ENCODE measurements around the gene TMEM114. TPM values are rescaled to one million over a fixed set of nuclear protein-coding genes. Genes with fewer than 3 reads are reported as not detected.

TMEM114 gene
- total RNA-seq, 1 experiment from 2014 or later, result not detected

DNA sequence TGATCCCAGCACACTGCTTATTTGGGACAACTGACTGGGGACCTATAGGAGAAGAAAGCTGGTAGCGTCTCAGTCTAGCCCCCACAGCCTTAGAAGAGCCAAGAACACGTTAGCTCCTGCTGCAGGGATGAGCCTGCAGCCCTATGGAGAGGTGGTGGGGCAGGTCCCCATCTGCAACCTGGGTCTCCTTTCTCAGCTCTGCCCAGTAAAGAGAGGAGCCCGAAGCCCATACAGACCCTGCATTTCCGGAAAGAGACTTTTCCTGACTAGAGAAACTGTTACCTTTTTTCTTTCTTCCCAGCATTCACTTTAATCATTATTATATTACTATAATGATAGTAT lies 32.0 kb upstream of the TMEM114 start:
- no TSS peak for BruUV-seq (replicated peaks)
- ChIA-PET CTCF (no interaction called here), POLR2A (no interaction called here)
- H3K36me3 Mint-ChIP-seq (ENCODE audit: insufficient read depth, unreplicated experiment), result peaks cover 16% of the 10 kb centered on the region
- intact Hi-C loops (cut with micrococcal nuclease; ENCODE audit: unreplicated experiment), result no loop called here
- H3K4me1 ChIP-seq, result no peaks in the 10 kb centered on the region
- no peaks in the 10 kb centered on the region for H3K9me3 Mint-ChIP-seq (ENCODE audit: unreplicated experiment)
- no peak for DNase-seq
- H3K36me3 ChIP-seq (ENCODE audit: control insufficient read depth, insufficient read depth, low read length), result no peaks in the 10 kb centered on the region; the same call in 1 of the 2 replicates
- no peaks in the 10 kb centered on the region for H3K4me1 Mint-ChIP-seq (ENCODE audit: low read depth, unreplicated experiment)
- H3K9me3 ChIP-seq, result no peaks in the 10 kb centered on the region
- H3K27ac Mint-ChIP-seq (ENCODE audit: unreplicated experiment), result peak overlapping the region; percentile 86
- no peaks in the 10 kb centered on the region for H3K27me3 Mint-ChIP-seq (ENCODE audit: insufficient read depth, unreplicated experiment)
- H3K4me3 ChIP-seq (ENCODE audit: low read depth, low read length), result peak overlapping the region; percentile 76
- H3K4me3 Mint-ChIP-seq (ENCODE audit: unreplicated experiment), result peak overlapping the region; percentile 90
- no peaks in the 10 kb centered on the region for H3K27me3 ChIP-seq (replicated peaks; ENCODE audit: control insufficient read depth, insufficient read depth, low read length)
- TF ChIP-seq, protein P1, sequence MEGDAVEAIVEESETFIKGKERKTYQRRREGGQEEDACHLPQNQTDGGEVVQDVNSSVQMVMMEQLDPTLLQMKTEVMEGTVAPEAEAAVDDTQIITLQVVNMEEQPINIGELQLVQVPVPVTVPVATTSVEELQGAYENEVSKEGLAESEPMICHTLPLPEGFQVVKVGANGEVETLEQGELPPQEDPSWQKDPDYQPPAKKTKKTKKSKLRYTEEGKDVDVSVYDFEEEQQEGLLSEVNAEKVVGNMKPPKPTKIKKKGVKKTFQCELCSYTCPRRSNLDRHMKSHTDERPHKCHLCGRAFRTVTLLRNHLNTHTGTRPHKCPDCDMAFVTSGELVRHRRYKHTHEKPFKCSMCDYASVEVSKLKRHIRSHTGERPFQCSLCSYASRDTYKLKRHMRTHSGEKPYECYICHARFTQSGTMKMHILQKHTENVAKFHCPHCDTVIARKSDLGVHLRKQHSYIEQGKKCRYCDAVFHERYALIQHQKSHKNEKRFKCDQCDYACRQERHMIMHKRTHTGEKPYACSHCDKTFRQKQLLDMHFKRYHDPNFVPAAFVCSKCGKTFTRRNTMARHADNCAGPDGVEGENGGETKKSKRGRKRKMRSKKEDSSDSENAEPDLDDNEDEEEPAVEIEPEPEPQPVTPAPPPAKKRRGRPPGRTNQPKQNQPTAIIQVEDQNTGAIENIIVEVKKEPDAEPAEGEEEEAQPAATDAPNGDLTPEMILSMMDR (IDR thresholded peaks at IDR 0.05; ENCODE audit: insufficient read depth in 1 of 2, low read depth in 1 of 2, low read length in 1 of 2, severe bottlenecking in 1 of 2, unreplicated experiment in 1 of 2), result no peak

DNA sequence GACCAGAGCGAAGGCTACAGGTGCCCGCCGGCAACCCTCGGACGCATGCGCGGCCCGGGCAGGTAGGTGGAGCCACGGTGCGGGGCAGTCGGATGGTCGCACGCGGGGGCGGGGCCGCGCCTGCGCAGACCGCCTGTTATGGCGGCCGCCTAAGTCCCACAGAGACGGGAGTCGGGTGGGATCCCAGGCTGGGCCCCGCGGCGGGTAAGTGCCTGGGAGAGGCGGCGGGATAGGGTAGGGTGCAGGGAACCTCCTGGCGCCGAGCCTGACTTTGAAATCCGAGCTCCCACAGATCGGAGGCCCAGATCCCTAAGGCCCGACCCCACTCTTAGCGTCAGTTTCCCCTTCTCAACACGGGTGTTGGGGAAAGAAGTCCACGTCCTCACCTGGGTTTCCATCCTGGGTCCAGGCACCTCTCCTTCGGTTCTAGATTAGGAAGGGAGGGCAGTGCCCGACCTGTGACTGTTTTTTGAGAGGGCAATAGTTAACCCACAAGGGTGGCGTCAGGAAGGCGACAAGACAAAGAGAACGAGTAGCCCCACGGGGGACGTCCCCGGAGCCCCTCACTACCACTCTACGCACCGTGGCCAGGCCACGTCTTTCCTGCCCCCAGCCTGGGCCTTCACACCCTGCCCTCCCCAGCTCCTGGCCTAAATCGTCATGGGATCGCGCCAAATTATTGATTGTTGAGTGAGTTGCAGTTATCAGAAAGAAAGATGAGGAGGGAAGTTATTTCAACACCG lies 31.4 kb upstream of the TMEM114 start, which contains the start of gene METTL22:
TSS of gene METTL22 (plus strand) at position 127 of the 743 bp plus-strand sequence. CDS start 3,968 bp downstream, outside the sequence.
- peak; percentile 88 to 94 for DNase-seq
- TSS peak; percentile 60 for BruUV-seq (replicated peaks)
- Mint-ChIP-seq H3K36me3 (ENCODE audit: insufficient read depth, unreplicated experiment) (peaks cover 10% of the 10 kb centered on the region), H3K27me3 (ENCODE audit: insufficient read depth, unreplicated experiment) (no peaks in the 10 kb centered on the region), H3K4me1 (ENCODE audit: low read depth, unreplicated experiment) (no peaks in the 10 kb centered on the region), H3K27ac (ENCODE audit: unreplicated experiment) (peak within 1 kb of the TSS; percentile 86), H3K9me3 (ENCODE audit: unreplicated experiment) (no peaks in the 10 kb centered on the region), H3K4me3 (ENCODE audit: unreplicated experiment) (peak within 1 kb of the TSS; percentile 90)
- no peaks in the 10 kb centered on the region for H3K9me3 ChIP-seq
- H3K27me3 ChIP-seq (replicated peaks; ENCODE audit: control insufficient read depth, insufficient read depth, low read length), result no peaks in the 10 kb centered on the region
- CTCF ChIA-PET, result no interaction called here
- POLR2A ChIA-PET, result no interaction called here
- TF ChIP-seq, protein P1 (IDR thresholded peaks at IDR 0.05; ENCODE audit: insufficient read depth in 1 of 2, low read depth in 1 of 2, low read length in 1 of 2, severe bottlenecking in 1 of 2, unreplicated experiment in 1 of 2), result no peak
- intact Hi-C loops (cut with micrococcal nuclease; ENCODE audit: unreplicated experiment), result no loop called here
- peak within 1 kb of the TSS; percentile 76 for H3K4me3 ChIP-seq (ENCODE audit: low read depth, low read length)
- H3K4me1 ChIP-seq, result no peaks in the 10 kb centered on the region
- H3K36me3 ChIP-seq (ENCODE audit: control insufficient read depth, insufficient read depth, low read length), result no peaks in the 10 kb centered on the region; the same call in 1 of the 2 replicates

DNA sequence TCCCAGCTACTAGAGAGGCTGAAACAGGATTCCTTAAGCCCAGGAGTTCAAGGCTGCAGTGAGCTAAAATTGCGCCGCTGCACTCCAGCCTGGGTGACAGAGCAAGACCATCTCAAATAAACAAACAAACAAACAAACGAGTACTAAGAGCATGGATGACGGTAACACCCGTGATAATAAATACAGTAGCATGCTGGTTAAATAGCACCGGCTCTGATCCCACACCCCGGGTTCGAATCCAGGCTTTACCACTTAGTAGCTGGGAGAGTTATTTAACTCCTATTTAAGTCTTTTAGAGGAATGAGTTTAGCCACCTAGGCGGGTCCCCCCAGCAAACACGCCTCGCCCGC lies 30.9 kb upstream of the TMEM114 start:
- H3K4me3 Mint-ChIP-seq (ENCODE audit: unreplicated experiment), result peak overlapping the region; percentile 90
- peaks cover 8% of the 10 kb centered on the region for H3K36me3 Mint-ChIP-seq (ENCODE audit: insufficient read depth, unreplicated experiment)
- CTCF ChIA-PET, result no interaction called here
- no peak overlapping the region for H3K27ac Mint-ChIP-seq (ENCODE audit: unreplicated experiment)
- Histone ChIP-seq H3K4me1 (no peaks in the 10 kb centered on the region), H3K9me3 (no peaks in the 10 kb centered on the region), H3K4me3 (ENCODE audit: low read depth, low read length) (peak overlapping the region; percentile 76), H3K27me3 (replicated peaks; ENCODE audit: control insufficient read depth, insufficient read depth, low read length) (no peaks in the 10 kb centered on the region), H3K36me3 (ENCODE audit: control insufficient read depth, insufficient read depth, low read length) (no peaks in the 10 kb centered on the region; the same call in 1 of the 2 replicates)
- DNase-seq, result no peak
- TF ChIP-seq, protein P1 (IDR thresholded peaks at IDR 0.05; ENCODE audit: insufficient read depth in 1 of 2, low read depth in 1 of 2, low read length in 1 of 2, severe bottlenecking in 1 of 2, unreplicated experiment in 1 of 2), result no peak
- intact Hi-C loops (cut with micrococcal nuclease; ENCODE audit: unreplicated experiment), result no loop called here
- H3K9me3 Mint-ChIP-seq (ENCODE audit: unreplicated experiment), result no peaks in the 10 kb centered on the region
- POLR2A ChIA-PET, result interaction anchor here (0.6 kb wide), 1 partner anchor 24 kb away, joined by 3 read pairs; no protein-coding TSS in a partner anchor
- no TSS peak for BruUV-seq (replicated peaks)
- H3K27me3 Mint-ChIP-seq (ENCODE audit: insufficient read depth, unreplicated experiment), result no peaks in the 10 kb centered on the region
- H3K4me1 Mint-ChIP-seq (ENCODE audit: low read depth, unreplicated experiment), result no peaks in the 10 kb centered on the region

Data from Caco-2 (cell line).